ENCODE results near the gene VWA3B. TPM values are rescaled to one million over a fixed set of nuclear protein-coding genes. Genes with fewer than 3 reads are reported as not detected.
A peak's percentile ranks its signal among the peaks of the same experiment; 100 is the strongest.
"Not testable (repeated sequence)": the region's sequence is repeated elsewhere in the genome, so short reads cannot be mapped to it uniquely, and the experiment has no call there.

VWA3B gene
- total RNA-seq, 2 experiments from 2014 or later = 0.43 TPM; not detected in 1

GRCh38 chr2:98317214-98317613 lies 230.2 kb downstream of the VWA3B start:
- CTCF ChIA-PET = no interaction called here
- peaks cover 5% of the 10 kb centered on the region for H3K36me3 Mint-ChIP-seq (ENCODE audit: low read depth)
- intact Hi-C loops (cut with micrococcal nuclease) = no loop called here

GRCh38 chr2:98320171-98320570 lies 233.2 kb downstream of the VWA3B start:
- CTCF ChIA-PET; H3K4me1 Mint-ChIP-seq (ENCODE audit: low read depth); intact Hi-C loops (cut with micrococcal nuclease); H3K4me3 Mint-ChIP-seq; DNase-seq; H3K9me3 Mint-ChIP-seq; H3K36me3 Mint-ChIP-seq (ENCODE audit: low read depth); H3K27me3 Mint-ChIP-seq (ENCODE audit: low read depth); H3K27ac Mint-ChIP-seq: not testable (repeated sequence)

More at GRCh38 chr2:98317214-98317613, 230.2 kb downstream of the VWA3B start:
- Mint-ChIP-seq H3K4me3 (no peak overlapping the region), H3K27ac (no peak overlapping the region), H3K4me1 (ENCODE audit: low read depth) (no peaks in the 10 kb centered on the region), H3K9me3 (peaks cover 8% of the 10 kb centered on the region), H3K27me3 (ENCODE audit: low read depth) (peaks cover 6% of the 10 kb centered on the region)
- no peak for DNase-seq

- Mint-ChIP-seq H3K4me1 (ENCODE audit: low read depth) (no peaks in the 10 kb centered on the region), H3K9me3 (peaks cover 8% of the 10 kb centered on the region), H3K36me3 (ENCODE audit: low read depth) (peaks cover 5% of the 10 kb centered on the region), H3K4me3 (no peak overlapping the region), H3K27me3 (ENCODE audit: low read depth) (peaks cover 2% of the 10 kb centered on the region), H3K27ac (no peak overlapping the region)
- intact Hi-C loops (cut with micrococcal nuclease) = no loop called here
- CTCF ChIA-PET = interaction anchor here (0.7 kb wide), 1 partner anchor 590 kb away, joined by 3 read pairs; no protein-coding TSS in a partner anchor
- DNase-seq = no peak
Measured at GRCh38 chr2:98324181-98324580, 237.2 kb downstream of the VWA3B start.

- Mint-ChIP-seq H3K4me3 (no peak overlapping the region), H3K27ac (no peak overlapping the region), H3K36me3 (ENCODE audit: low read depth) (no peaks in the 10 kb centered on the region), H3K27me3 (ENCODE audit: low read depth) (peaks cover 4% of the 10 kb centered on the region), H3K4me1 (ENCODE audit: low read depth) (no peaks in the 10 kb centered on the region), H3K9me3 (no peaks in the 10 kb centered on the region)
- intact Hi-C loops (cut with micrococcal nuclease) = no loop called here
- DNase-seq = no peak
- CTCF ChIA-PET = no interaction called here
Measured at GRCh38 chr2:98327776-98328175, 240.8 kb downstream of the VWA3B start.

DNA sequence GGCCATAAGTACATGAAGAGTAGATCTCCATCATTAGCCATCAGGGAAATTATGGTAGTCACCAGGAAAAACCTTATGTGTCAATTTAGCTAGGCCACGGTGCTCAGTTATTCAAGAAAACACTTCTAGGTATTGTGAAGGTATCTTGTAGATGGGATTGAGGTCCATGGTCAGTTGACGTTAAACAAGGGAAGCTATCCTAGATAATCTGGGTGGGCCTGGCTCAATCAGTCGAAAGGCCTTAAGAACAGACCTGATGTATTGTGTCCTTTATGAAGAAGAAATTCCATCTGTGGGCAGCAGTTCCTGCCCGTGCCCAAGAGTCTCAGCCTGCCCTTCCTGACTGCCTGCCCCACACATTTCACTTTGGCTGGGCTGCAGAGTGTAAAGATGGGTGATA lies 242.6 kb downstream of the VWA3B start:
- Mint-ChIP-seq H3K27ac (no peak overlapping the region), H3K4me3 (no peak overlapping the region), H3K27me3 (ENCODE audit: low read depth) (peaks cover 4% of the 10 kb centered on the region), H3K9me3 (no peaks in the 10 kb centered on the region), H3K36me3 (ENCODE audit: low read depth) (no peaks in the 10 kb centered on the region), H3K4me1 (ENCODE audit: low read depth) (no peaks in the 10 kb centered on the region)
- DNase-seq = no peak
- CTCF ChIA-PET = no interaction called here
- intact Hi-C loops (cut with micrococcal nuclease) = no loop called here

GRCh38 chr2:98332989-98333388 lies 246.0 kb downstream of the VWA3B start:
- no peak for DNase-seq
- peaks cover 6% of the 10 kb centered on the region for H3K27me3 Mint-ChIP-seq (ENCODE audit: low read depth)
- no peak overlapping the region for H3K27ac Mint-ChIP-seq
- H3K4me1 Mint-ChIP-seq (ENCODE audit: low read depth) = no peaks in the 10 kb centered on the region
- CTCF ChIA-PET = no interaction called here
- H3K4me3 Mint-ChIP-seq = no peak overlapping the region
- H3K36me3 Mint-ChIP-seq (ENCODE audit: low read depth) = no peaks in the 10 kb centered on the region
- intact Hi-C loops (cut with micrococcal nuclease) = no loop called here
- H3K9me3 Mint-ChIP-seq = no peaks in the 10 kb centered on the region

GRCh38 chr2:98333922-98334321 lies 247.0 kb downstream of the VWA3B start:
- H3K27ac Mint-ChIP-seq = no peak overlapping the region
- no peak overlapping the region for H3K4me3 Mint-ChIP-seq
- H3K4me1 Mint-ChIP-seq (ENCODE audit: low read depth) = no peaks in the 10 kb centered on the region
- no peaks in the 10 kb centered on the region for H3K9me3 Mint-ChIP-seq
- peaks cover 6% of the 10 kb centered on the region for H3K27me3 Mint-ChIP-seq (ENCODE audit: low read depth)
- intact Hi-C loops (cut with micrococcal nuclease) = no loop called here
- CTCF ChIA-PET = no interaction called here
- DNase-seq = no peak
- no peaks in the 10 kb centered on the region for H3K36me3 Mint-ChIP-seq (ENCODE audit: low read depth)

GRCh38 chr2:98334439-98335078 lies 247.6 kb downstream of the VWA3B start:
- Mint-ChIP-seq H3K4me1 (ENCODE audit: low read depth) (no peaks in the 10 kb centered on the region), H3K4me3 (no peak overlapping the region), H3K27ac (no peak overlapping the region), H3K36me3 (ENCODE audit: low read depth) (no peaks in the 10 kb centered on the region), H3K27me3 (ENCODE audit: low read depth) (peaks cover 6% of the 10 kb centered on the region), H3K9me3 (no peaks in the 10 kb centered on the region)
- intact Hi-C loops (cut with micrococcal nuclease) = no loop called here
- CTCF ChIA-PET = interaction anchor here (0.6 kb wide), 1 partner anchor 1662 kb away, joined by 3 read pairs; no protein-coding TSS in a partner anchor
- no peak for DNase-seq

DNA sequence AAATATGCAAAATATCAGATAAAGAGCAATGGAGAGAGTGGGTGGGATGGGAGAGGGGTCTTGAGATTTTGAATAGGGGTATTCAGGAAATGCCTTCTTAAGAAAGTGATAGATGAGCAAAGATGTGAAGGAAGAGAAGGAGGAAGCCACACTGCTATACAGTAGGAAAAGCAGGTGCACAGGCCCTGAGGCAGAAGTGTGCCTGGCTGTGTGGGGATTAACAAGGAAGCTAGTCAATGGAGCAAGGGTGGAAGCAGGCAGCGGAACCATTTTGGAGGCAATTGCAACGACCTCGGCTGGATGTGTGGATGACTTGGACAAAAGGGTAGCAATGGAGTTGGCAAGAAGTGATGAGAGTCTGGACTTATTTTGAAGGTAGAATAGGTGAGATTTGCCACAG lies 248.3 kb downstream of the VWA3B start:
- intact Hi-C loops (cut with micrococcal nuclease) = no loop called here
- CTCF ChIA-PET = interaction anchor here (0.6 kb wide), 1 partner anchor 1662 kb away, joined by 3 read pairs; no protein-coding TSS in a partner anchor

GRCh38 chr2:98341241-98341640 lies 254.3 kb downstream of the VWA3B start:
- H3K4me1 Mint-ChIP-seq (ENCODE audit: low read depth) = peaks cover 5% of the 10 kb centered on the region
- DNase-seq = no peak
- CTCF ChIA-PET = no interaction called here
- H3K27me3 Mint-ChIP-seq (ENCODE audit: low read depth) = peaks cover 22% of the 10 kb centered on the region
- H3K4me3 Mint-ChIP-seq = no peak overlapping the region
- H3K9me3 Mint-ChIP-seq = no peaks in the 10 kb centered on the region
- no peak overlapping the region for H3K27ac Mint-ChIP-seq
- intact Hi-C loops (cut with micrococcal nuclease) = no loop called here
- no peaks in the 10 kb centered on the region for H3K36me3 Mint-ChIP-seq (ENCODE audit: low read depth)

More for the DNA sequence above, 248.3 kb downstream of the VWA3B start:
- H3K27ac Mint-ChIP-seq = no peak overlapping the region
- no peak overlapping the region for H3K4me3 Mint-ChIP-seq
- H3K36me3 Mint-ChIP-seq (ENCODE audit: low read depth) = no peaks in the 10 kb centered on the region
- H3K9me3 Mint-ChIP-seq = no peaks in the 10 kb centered on the region
- H3K27me3 Mint-ChIP-seq (ENCODE audit: low read depth) = peaks cover 6% of the 10 kb centered on the region
- no peaks in the 10 kb centered on the region for H3K4me1 Mint-ChIP-seq (ENCODE audit: low read depth)
- no peak for DNase-seq

DNA sequence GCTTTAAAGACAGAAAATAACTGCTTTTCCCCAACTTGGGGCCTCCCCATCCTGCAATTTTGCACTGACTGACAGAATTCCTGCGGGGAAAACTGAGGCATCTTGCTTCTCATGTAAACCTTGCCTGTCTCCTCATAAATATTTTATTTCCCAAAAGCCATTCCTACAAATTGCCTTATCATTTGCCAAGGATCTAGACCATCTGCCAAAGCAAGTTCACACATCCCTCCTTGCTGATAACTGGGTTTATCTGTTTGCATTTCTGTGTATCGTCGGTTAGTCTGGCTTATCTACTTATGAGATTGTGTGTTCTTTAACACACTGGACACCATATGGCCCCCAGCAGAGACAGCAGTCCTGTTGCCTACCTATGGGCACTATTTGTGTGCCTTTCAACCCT lies 256.3 kb downstream of the VWA3B start:
- DNase-seq = no peak
- Mint-ChIP-seq H3K27ac (no peak overlapping the region), H3K4me3 (no peak overlapping the region), H3K4me1 (ENCODE audit: low read depth) (peaks cover 13% of the 10 kb centered on the region), H3K36me3 (ENCODE audit: low read depth) (no peaks in the 10 kb centered on the region), H3K9me3 (no peaks in the 10 kb centered on the region), H3K27me3 (ENCODE audit: low read depth) (peaks cover 35% of the 10 kb centered on the region)
- CTCF ChIA-PET = no interaction called here
- intact Hi-C loops (cut with micrococcal nuclease) = no loop called here

GRCh38 chr2:98346311-98347236 lies 259.6 kb downstream of the VWA3B start, which contains the start of gene CNGA3:
TSS of gene CNGA3 (plus strand) at chr2:98346456. CDS start at chr2:98369976, 23,520 bp downstream.
- no peak within 1 kb of the TSS for H3K27ac Mint-ChIP-seq
- H3K4me3 Mint-ChIP-seq = no peak within 1 kb of the TSS

More at GRCh38 chr2:98346311-98347236, 259.6 kb downstream of the VWA3B start, which contains the start of gene CNGA3:
- Mint-ChIP-seq H3K27me3 (ENCODE audit: low read depth) (peaks cover 65% of the 10 kb centered on the region), H3K36me3 (ENCODE audit: low read depth) (no peaks in the 10 kb centered on the region), H3K4me1 (ENCODE audit: low read depth) (peaks cover 13% of the 10 kb centered on the region), H3K9me3 (peaks cover 3% of the 10 kb centered on the region)
- CTCF ChIA-PET = no interaction called here
- intact Hi-C loops (cut with micrococcal nuclease) = no loop called here
- peak; percentile 37 for DNase-seq

All from activated naive CD4-positive, alpha-beta T cell treated with anti-CD3 and anti-CD28 coated beads for 36 hours (primary cell).